SW480 (cell line): Measurements from ENCODE around the gene ALKBH2.

Experiments
- DNase-seq: peaks from one replicate; pipeline ENCODE4 v3.0.0-alpha.2; 2016; ENCODE audit warnings: low spot score

ALKBH2 gene

GRCh38 chr12:109093022-109093918, at the start of gene ALKBH2:
Gene ALKBH2 (minus strand): TSS chr12:109093472. CDS start chr12:109092786, 686 bp downstream.
- DNase-seq: peak; percentile 87

GRCh38 chr12:109140560-109140959, 47.3 kb upstream of the ALKBH2 start:
- DNase-seq: no peak

GRCh38 chr12:109139791-109140190, 46.5 kb upstream of the ALKBH2 start:
- no peak for DNase-seq

- DNase-seq: no peak
These were observed 46.1 kb upstream of the ALKBH2 start for GRCh38 chr12:109139360-109139759.

- DNase-seq: no peak
These were observed 43.8 kb upstream of the ALKBH2 start for GRCh38 chr12:109137055-109137454.

- no peak for DNase-seq
These were observed 41.1 kb upstream of the ALKBH2 start for GRCh38 chr12:109134186-109134917.

- peak; percentile 44 for DNase-seq
These were observed 38.1 kb upstream of the ALKBH2 start for GRCh38 chr12:109131154-109132050.

- no peak for DNase-seq
These were observed 37.3 kb upstream of the ALKBH2 start for GRCh38 chr12:109130297-109131153.

- DNase-seq: no peak
These were observed 34.4 kb upstream of the ALKBH2 start for GRCh38 chr12:109127533-109128242.

- DNase-seq: no peak
These were observed 33.5 kb upstream of the ALKBH2 start for GRCh38 chr12:109126784-109127183.

- no peak for DNase-seq
These were observed 32.5 kb upstream of the ALKBH2 start for GRCh38 chr12:109125791-109126190.

GRCh38 chr12:109124878-109125648, 31.8 kb upstream of the ALKBH2 start:
- no peak for DNase-seq

- DNase-seq: no peak
These were observed 28.1 kb upstream of the ALKBH2 start for GRCh38 chr12:109121346-109121880.

GRCh38 chr12:109120557-109120956, 27.3 kb upstream of the ALKBH2 start:
- DNase-seq: no peak

- DNase-seq: no peak
These were observed 26.8 kb upstream of the ALKBH2 start for GRCh38 chr12:109120095-109120494.

GRCh38 chr12:109116611-109116949, 23.3 kb upstream of the ALKBH2 start:
- no peak for DNase-seq

GRCh38 chr12:109115758-109116610, 22.7 kb upstream of the ALKBH2 start, which contains the start of gene ACACB:
Gene ACACB (plus strand): TSS chr12:109116587. CDS start chr12:109139406, 22,819 bp downstream.
- DNase-seq: peak; percentile 69

- no peak for DNase-seq
These were observed 22.1 kb upstream of the ALKBH2 start for GRCh38 chr12:109115404-109115757.

- DNase-seq: no peak
These were observed 21.4 kb upstream of the ALKBH2 start for GRCh38 chr12:109114644-109115043.
